IPS-NIHi7 (cell line): ENCODE data around the gene RADIL.

Experiments used
- DNase-seq: peaks from one replicate; pipeline ENCODE4 v3.0.0; 2012; ENCODE audit warnings: mixed read lengths; ENCODE audit errors: extremely low spot score

The RADIL gene

DNA sequence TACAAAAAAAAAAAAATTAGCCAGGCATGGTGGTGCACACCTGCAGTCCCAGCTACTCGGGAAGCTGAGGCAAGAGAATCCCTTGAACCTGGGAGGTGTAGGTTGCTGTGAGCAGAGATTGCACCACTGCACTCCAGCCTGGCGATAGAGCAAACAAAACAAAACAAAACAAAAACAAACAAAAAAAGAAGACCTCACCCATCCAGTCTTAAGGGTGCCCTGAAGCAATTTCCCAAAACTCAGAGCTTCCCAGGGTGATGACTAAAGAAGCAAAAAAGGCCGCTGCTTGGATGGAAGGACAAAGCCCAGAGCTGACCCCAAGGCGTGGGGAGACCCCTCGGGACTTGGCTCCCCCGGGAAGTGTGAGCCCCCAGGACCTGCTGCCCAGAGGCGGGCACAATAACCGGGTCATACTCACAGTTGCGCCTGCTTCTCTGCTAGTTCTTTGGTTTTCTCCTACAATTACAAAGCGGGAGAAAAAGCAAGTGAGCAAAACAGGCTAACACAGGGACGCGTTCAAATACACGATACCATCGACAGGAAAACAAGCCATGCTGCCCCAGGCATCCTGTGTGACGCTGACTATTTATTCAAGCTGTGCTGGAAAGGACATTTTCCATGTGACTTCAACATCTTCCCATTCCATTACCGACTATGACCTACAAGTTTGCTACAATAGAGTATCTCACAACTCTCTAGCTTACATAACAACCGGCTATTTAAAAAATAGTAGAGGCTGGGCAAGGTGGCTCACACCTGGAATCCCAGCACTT lies 51.6 kb downstream of the RADIL start:
- no peak for DNase-seq

DNA sequence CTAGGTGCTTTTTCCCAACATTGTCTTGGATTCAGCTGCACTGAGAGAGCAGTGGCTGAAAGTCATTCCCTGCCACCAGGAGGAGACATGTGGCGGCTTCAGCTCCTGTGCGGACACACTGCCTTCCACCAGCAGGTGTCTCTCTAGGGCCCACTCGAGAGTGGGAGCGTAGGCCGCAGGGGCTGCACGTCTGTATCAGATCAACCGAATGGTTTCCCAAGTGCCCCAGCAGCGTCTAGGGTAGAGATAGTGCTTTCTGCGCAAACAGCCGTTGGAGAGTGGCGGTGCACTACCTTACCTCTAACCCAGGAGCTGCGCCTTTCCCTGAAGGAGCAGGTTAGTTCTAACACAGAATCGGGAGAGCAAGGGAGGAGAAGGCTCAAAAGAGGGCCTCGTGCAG lies 53.3 kb downstream of the RADIL start:
- peak; percentile 87 for DNase-seq

DNA sequence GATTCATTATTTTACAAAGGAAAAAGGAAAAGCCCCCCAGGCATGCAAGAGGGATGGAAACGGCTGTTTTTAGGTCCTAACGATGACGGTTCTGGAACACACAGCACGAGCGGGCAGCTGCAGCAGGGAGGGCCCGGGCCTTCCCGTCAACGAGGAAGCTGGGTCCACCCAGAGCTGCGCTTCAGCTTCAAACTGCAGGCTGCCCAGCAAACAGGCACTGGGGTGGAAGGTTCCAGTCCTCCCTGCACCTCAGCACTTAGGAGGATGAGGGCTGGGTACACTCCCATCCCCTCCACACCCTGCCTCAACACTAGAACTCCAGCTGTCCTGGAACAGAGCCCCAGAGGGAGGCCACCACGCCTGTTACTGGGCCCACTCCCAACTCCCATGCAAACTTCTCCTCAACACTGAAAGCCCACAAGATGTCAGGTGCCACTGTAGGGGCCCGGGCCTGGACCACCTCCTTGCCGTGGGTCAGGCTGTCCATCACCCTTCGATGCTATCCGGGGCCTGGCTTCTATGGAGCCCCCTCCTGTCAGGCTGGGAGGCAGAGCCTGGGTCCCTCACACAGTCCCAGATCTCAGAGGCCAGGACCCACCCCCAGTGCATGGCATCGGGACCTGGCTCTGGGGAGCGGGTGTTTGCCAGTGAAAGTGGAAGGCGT lies 54.7 kb downstream of the RADIL start:
- DNase-seq, result no peak

DNA sequence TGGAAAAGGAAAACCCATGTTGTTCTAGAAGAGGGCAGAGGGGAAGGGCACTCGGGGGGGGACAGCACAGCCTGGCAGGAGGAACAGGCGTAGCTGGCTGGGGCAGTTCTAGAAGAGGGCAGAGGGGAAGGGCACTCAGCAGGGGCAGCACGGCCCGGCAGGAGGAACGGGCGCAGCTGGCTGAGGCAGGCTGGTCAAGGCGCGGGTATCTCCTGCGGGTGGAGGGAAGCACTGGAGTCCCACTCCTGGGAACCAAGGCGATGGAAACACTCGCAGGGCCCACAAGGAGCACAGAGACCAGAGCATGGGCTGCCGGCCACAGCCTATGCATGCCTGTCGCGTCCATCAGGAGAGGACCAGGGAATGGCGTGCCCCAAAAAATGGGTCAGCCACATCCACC lies 58.4 kb downstream of the RADIL start:
- no peak for DNase-seq

DNA sequence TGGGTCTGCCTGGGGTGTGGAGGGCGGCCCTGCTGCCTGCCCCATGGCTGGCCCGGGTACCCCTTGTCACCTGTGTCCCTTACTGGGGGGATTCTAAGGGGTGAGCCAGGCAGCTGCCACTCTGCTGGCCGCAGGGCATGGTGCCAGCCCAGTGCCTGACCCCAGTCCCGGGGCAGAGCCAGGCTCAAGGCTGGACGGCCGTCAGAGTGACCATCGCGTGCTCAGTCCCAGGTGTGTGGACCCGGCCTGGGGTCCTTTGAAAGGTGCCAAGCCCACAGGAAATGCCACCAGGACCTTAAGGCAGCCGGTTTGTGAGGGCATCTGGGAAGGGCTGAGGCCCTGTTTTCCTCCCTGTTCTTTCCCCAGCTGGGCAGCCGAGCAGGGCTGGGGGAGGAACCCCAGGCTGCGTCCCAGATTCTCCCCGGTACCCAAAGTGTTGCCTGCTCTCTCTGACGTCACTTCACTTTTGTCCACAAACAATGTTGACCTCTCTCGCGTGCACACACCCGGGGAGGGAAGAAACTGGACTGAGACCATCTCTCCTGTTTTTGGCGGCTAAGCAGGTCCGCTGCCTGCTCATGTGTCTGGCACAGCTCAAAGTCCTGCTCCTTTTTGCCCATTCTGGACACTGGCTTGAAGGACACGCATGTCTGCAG lies 59.3 kb downstream of the RADIL start:
- no peak for DNase-seq

DNA sequence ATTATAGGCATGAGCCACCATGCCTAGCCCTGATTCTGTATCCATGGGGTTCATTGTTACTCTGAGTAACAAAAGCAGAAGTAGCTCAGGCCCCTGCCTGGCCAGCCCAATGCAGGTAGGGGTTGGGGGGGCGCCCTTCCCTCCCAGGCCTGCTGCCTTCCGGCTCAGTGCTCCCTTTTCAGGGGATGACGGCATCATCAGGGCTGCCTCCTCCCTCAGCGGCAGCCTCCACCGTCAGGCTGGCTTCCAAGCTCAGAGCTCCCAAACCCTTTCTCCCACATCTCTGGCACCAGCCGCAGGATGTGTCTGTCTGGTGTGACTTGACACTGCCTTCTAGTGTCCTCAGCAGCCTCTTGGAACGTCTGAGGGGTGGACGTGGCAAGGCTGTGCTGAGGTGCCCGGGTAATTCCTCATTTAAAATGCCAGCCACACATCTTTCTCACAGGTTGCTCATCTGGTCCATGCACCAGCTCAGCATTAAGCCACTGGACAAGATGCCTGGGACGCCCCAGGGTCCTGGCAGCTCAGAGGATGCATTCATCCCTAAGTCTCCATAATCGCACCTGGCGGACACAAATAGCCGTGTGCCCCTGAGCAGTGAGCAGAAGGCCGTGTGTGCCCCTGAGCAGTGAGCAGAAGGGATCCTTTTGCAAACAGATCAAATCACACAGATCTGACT lies 59.9 kb downstream of the RADIL start:
- no peak for DNase-seq

DNA sequence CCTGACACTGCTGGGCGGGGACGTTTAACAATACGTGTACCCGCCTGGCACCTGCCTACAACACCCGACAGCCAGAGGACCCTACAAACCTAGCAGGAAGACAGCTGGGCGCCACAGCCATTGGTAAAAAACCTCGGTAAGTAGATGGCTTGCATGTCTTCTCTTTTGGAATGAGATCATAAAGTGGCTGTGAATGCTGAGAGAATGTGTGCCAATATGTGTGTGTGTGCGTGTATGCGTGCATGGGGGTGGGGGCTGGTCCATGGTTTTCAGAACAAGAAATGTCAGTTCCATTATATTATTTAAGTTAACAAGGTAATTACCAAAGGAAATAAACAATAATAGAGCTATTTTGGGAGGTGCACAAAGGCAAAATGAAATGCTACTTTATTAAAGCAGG lies 60.8 kb downstream of the RADIL start:
- DNase-seq, result no peak

DNA sequence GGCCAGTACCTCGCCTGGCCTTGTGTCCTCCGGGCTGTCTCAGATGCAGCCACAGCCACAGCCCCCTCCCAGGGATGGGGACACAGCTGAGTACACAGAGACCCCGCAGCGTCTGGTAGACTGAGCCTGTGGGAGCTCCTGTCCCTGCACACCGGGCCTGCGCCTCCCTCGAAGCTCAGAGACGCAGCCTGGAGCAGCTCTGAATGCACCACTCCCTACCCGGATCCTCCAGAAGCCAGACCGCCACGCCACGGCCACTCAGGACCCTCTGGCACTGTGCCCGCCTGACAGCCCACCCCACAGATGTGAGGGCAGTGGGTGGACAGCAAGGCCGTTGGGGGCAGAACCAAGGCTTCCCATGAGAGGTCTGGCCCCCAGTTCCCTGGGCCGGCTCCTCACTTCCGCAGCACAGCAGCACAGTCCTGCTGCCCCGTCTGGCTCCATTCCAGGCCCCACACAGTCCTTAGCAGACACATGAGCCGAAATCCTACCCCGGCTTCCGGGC lies 62.5 kb downstream of the RADIL start:
- no peak for DNase-seq

DNA sequence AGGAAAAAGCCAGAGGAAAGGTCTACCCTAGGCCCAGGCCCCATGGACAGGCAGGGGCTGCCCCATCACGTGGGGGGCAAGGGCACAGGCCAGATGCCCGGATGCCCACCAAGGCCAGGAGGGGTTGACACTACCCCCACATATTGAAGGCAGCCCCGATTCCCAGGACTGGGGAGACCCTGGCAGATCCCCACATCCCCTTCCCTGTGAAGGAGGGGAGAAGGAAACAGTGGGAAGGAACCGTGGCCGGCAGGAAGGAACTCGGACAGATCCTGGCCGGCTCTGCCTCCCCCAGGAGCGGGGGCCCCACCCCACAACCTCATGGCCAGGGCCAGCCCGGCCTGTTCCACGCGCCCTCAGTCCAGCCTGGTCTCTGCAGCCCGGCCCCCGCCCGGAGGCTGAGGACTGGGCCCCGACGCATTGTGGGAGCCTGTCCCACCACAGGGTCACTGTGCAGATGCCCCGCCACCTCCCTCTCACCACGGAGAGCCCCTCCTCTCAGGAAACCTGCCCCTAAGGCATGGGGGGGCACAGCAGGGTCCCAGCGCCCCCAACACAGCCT lies 63.0 kb downstream of the RADIL start:
- no peak for DNase-seq

DNA sequence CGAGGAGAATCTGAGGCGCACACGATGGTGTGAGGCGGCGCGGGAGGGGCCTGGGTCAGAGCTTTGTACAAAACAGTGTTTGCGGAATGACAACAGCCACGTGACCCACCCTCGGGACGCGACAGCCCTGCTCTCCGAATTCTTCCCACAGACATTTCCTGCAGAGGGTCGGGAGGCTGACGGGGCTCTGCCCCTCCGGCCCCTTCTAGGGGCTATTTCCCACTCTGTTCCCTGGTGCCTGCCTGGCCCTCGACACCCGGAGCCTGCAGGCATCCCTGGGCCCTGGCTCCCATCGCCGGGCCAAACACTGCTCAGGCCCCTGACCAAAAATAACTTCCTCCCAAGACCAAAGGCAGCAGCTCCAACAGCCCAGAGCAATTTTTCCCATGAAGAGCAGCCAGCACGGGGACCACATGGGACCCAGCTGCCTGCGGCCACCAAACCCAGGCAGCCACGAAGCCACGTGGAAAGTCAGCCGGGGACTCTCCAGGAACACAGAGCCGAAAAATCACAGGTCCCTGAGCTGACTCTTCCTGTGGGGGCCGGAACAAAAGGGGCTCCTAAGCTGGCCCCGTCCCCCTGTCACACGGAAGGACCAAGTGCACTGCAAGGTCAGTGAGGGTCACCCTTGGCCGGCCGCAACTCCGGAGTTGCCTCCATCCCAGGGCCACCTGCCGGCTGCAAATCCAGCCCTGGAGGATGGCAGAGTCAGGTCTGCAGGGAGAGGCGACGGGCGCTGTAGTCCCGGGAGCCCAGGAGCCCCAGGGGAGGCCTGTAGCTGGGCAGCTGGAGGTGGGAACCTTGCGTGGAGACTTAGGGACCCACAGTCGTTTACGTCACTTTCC lies 63.7 kb downstream of the RADIL start:
- DNase-seq, result no peak

DNA sequence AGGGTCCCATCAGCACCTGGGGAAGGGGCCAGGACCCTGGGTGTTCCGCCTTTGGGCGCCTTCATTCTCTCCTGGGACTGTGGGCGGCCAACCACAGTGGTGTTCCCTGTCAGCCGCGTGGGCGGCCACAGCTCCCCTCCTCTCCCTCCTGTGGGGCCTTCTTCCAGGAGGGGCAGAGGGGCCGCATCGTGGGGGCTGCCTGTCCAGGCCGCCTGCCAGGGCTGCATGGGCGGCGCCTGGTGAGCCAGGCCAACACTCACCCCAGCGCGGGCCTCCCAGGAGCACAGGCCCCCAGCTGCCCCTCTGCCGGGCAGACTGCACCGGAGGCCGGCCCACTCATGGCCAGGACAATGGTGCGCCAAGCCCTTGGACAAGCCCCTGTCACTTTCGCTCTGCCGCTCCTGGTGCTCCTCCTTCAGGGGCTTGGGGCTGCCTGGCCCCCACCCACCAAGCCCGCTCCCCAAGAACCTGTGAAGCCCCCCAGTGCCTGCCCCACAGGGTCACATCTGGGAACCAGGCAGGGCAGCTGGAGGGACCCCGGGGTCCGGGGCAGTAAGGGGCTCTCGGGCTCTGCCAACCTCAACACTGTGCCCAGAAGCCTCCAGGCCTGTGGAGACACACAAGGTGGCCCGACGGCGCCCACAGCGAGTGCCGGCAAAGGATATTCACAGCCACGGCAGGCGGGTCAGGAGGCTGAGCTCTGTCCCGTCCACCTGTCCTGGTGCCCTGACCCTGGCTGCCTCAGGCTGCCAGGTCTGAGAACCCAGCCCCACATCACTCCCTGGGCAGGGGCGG lies 65.3 kb downstream of the RADIL start:
- no peak for DNase-seq

DNA sequence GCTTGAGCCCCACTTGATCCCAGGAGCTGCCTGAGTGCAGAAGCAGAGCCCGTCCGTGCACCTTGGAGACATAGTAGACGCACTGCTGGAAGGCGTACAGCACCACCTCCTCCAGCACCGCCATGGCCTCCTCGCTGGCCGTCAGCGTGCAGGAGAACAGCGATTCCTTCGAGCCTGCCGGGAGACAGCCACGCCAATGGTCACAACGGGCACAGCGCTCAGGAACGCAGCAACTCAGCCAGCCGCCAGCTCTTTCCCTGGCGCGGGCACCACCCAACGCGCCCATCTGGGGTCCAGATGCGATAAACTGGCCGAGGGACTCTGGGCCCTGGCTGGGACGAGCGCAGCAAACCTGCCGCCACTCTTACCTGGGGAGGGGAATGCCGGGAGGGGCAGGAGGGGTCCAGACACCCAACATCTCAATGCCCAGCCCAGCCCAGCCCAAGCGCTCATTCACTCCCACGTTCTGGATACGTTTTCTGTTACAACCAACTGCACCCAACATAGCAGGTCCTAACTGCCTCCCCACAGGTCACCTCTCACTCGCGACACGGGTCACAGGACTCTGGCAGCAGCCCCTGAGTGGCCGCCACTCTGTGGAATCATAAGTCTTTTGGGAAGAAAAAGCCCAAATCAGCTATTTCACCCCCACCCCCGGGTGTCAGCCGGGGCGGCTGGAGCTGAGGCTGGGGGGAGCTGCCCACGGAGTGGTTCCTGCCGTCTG lies 66.2 kb downstream of the RADIL start:
- DNase-seq, result no peak

DNA sequence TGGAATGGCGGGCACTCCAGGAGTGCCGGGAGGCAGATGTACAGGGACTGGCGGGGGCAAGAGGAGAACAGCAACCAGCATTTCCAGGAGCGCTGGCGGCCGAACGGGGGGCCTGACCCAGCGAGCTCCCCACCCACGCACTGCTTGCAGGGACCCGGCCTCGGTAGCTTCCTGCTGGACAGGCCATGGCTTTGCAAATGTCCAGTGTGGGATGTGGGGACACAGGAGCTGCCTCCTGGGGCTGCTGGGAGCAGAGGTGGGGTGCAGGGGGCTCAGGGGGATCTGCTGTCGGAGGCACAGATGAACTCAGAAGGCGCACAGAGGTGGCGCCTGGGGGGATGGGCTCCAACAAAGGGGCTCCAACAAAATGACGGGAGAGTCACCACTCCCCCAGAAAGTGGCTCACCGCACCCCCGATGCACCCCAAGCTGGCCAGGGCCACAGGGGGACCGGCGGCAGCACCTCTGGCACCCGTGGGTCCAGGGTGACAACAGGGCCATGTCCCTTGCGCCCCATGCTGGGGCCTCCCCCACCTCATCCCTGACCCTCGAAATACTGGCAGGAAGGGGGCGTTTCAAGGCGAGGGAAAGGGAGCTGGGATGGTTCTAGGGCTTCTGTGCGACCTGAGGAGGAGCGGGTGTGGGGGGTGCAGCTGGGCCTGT lies 67.0 kb downstream of the RADIL start:
- DNase-seq, result no peak

DNA sequence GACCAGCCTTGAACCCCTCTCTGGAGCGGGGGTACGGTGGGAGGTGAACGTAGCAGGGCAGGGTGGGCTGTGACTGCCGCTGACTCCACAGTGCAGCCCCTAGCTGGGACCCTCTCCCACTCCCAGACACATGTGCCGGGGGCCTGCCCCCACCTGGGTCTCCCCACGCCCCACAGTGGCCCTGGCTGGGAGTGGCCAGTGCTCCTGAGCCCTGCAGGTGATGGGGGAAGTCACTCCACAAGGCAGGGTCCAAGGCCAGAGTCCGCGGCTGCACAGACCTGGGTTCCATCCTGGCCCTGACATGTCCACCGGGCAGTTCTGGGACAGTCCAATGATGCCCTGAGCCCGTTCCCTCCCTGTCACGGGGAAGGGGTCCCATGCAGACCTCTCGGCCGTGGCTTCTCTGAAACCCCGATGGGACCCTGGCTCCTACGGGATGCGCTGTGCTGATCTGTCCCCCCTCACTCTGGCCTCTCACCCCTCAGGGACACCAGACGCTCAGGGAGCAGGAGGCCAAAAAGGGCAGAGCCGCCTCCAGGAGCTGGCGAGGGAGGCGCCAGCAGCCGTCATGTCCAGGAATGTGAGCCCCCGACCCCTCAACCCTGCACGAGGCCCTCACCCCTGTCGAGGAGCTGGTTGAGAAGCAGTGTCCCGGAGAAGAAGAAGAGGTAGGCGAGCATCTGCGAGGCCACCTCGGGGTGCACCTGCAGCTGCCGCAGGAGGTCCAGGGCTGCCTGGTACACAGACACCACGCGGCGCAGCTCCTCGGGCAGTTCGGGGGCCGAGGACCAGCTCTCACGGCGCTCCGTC lies 67.7 kb downstream of the RADIL start:
- DNase-seq, result no peak

DNA sequence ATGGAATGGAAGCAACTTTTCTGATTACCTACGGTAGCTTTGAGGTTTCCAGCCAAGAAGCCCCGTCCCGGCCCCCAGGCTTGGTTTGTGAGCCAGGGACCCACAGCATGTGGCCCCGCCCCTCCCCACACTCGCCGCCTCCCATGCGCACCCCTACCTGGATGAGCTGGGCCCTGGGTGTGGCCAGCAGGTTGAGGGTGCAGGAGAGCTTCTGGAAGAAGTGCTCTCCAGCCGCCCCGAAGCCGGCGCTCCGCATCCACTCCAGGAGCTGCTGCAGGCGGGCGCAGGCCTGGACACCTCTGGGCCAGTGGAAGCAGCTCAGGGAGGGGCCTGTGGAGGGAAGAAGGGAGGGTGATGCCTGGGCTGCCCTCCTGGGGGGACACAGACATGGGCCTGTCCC lies 68.4 kb downstream of the RADIL start:
- no peak for DNase-seq

DNA sequence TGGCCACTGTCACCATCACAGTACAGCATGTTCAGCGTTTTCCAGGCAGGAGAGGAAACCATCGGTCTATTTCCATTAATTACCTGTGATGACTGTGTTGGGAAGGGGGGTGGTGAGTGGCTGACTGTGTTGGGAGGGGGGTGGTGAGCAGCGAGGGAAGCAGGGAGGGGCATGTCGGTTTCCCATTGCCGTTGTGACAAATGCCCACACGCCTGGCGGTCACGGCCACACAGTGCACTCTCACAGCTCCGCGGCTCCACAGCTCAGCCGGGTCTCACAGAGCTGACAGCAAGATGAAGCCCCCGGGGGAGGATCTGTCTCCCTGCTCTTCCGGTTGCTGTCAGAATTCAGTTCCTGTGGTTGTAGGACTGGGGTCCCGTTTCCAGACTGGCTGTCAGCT lies 69.1 kb downstream of the RADIL start:
- no peak for DNase-seq

DNA sequence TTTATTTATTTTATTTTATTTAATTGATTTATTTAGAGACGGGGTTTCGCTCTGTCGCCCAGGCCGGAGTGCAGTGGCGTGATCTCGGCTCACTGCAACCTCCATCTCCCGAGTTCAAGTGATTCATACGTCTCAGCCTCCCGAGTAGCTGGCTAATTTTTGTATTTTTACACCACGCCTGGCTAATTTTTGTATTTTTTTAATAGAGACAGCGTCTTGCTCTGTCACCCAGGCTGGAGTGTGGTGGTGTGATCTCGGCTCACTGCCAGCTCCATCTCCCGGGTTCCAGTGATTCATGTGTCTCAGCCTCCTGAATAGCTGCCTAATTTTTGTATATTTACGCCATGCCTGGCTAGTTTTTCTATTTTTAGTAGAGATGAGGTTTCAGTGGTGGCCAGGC lies 73.8 kb downstream of the RADIL start:
- DNase-seq, result no peak

DNA sequence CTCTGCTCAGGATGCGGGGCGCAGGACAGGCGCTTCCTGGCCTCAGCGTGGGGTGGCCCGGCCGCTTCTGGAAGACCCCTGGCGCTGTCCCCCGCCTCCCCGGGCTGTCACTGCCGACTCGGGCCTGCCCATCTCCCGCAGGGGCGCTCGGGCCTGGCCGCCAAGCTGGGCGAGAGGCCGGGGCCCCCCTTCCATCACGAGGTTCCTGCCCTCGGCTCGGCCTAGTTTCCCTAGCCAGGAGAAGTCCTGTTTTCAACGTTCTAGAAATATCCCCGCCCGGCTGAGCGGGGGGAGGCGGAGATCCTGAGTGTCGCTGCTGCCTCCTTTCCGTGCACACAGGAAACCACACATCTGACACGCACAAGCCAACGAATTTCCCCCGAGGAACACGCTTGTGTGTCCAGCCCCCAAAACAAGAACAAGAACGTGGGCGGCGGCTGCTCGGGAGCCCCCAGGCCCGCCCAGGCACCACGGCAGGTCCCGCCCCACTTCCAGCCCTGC lies 74.4 kb downstream of the RADIL start:
- no peak for DNase-seq
